ENCODE results near the gene PTPRT. TPM values are rescaled to one million over a fixed set of nuclear protein-coding genes. Genes with fewer than 3 reads are reported as not detected.

Gene PTPRT
- total RNA-seq, 6 experiments from 2014 or later = not detected

- Mint-ChIP-seq H3K36me3 (ENCODE audit: low read depth) (no peaks in the 10 kb centered on the region; the same call in 1 of the 2 replicates), H3K27ac (no peak overlapping the region), H3K27me3 (ENCODE audit: insufficient read depth) (no peaks in the 10 kb centered on the region), H3K4me1 (ENCODE audit: low read depth) (no peaks in the 10 kb centered on the region), H3K4me3 (no peak overlapping the region), H3K9me3 (peaks cover 36% of the 10 kb centered on the region)
- no peak for TF ChIP-seq CTCF (IDR thresholded peaks at IDR 0.05)
- no peak for DNase-seq
These were observed 38.5 kb downstream of the PTPRT start for GRCh38 chr20:43151256-43151655.

- Mint-ChIP-seq H3K27ac (no peak overlapping the region), H3K27me3 (ENCODE audit: insufficient read depth) (peaks cover 3% of the 10 kb centered on the region), H3K4me3 (no peak overlapping the region), H3K36me3 (ENCODE audit: low read depth) (0 out of 2 replicates have a peak, but pooled peaks cover 4% of the 10 kb centered on the region), H3K4me1 (ENCODE audit: low read depth) (no peaks in the 10 kb centered on the region), H3K9me3 (peaks cover 29% of the 10 kb centered on the region)
- no peak for TF ChIP-seq CTCF (IDR thresholded peaks at IDR 0.05)
- no peak for DNase-seq
These were observed 49.0 kb downstream of the PTPRT start for GRCh38 chr20:43140726-43141125.

GRCh38 chr20:43138061-43138770 is 51.5 kb downstream of the PTPRT start:
- H3K36me3 Mint-ChIP-seq (ENCODE audit: low read depth) = 0 out of 2 replicates have a peak, but pooled peaks cover 4% of the 10 kb centered on the region
- no peak overlapping the region for H3K27ac Mint-ChIP-seq
- no peaks in the 10 kb centered on the region for H3K4me1 Mint-ChIP-seq (ENCODE audit: low read depth)
- peaks cover 2% of the 10 kb centered on the region for H3K27me3 Mint-ChIP-seq (ENCODE audit: insufficient read depth)
- no peak for TF ChIP-seq CTCF (IDR thresholded peaks at IDR 0.05)
- H3K9me3 Mint-ChIP-seq = peaks cover 29% of the 10 kb centered on the region
- no peak for DNase-seq
- H3K4me3 Mint-ChIP-seq = no peak overlapping the region

GRCh38 chr20:43137160-43137559 is 52.5 kb downstream of the PTPRT start:
- no peaks in the 10 kb centered on the region for H3K4me1 Mint-ChIP-seq (ENCODE audit: low read depth)
- H3K9me3 Mint-ChIP-seq = peaks cover 30% of the 10 kb centered on the region

GRCh38 chr20:43124241-43124640 is 65.5 kb downstream of the PTPRT start:
- Mint-ChIP-seq H3K4me1 (ENCODE audit: low read depth) (no peaks in the 10 kb centered on the region), H3K27me3 (ENCODE audit: insufficient read depth) (no peaks in the 10 kb centered on the region), H3K27ac (no peak overlapping the region), H3K9me3 (peaks cover 53% of the 10 kb centered on the region), H3K36me3 (ENCODE audit: low read depth) (peaks cover 4% of the 10 kb centered on the region; the same call in 1 of the 2 replicates), H3K4me3 (no peak overlapping the region)
- DNase-seq = no peak
- no peak for TF ChIP-seq CTCF (IDR thresholded peaks at IDR 0.05)

More at GRCh38 chr20:43137160-43137559, 52.5 kb downstream of the PTPRT start:
- Mint-ChIP-seq H3K4me3 (no peak overlapping the region), H3K27me3 (ENCODE audit: insufficient read depth) (peaks cover 2% of the 10 kb centered on the region), H3K36me3 (ENCODE audit: low read depth) (0 out of 2 replicates have a peak, but pooled peaks cover 4% of the 10 kb centered on the region), H3K27ac (no peak overlapping the region)
- DNase-seq = no peak
- no peak for TF ChIP-seq CTCF (IDR thresholded peaks at IDR 0.05)
